Activated naive CD4-positive, alpha-beta T cell treated with anti-CD3 and anti-CD28 coated beads, Interleukin-2, amount 10 ng/mL, durations not matched to agents 7 days and 5 days (primary cell): ENCODE results near the gene SNX13.
"Not testable (repeated sequence)": the region's sequence is repeated elsewhere in the genome, so short reads cannot be mapped to it uniquely, and the experiment has no call there.

Experiments
- CTCF ChIA-PET: fragments of 350-600 bp; sonication (Branson Sonifier 250); formaldehyde crosslinking; loops from one replicate; lab custom pipeline; 2021; ENCODE audit warnings: antibody characterized with exemption; lab: Charles Lee
- DNase-seq: peaks from one replicate; pipeline ENCODE4 v3.0.0-alpha.2; 2020
- H3K27ac Mint-ChIP-seq: one replicate; pipeline ENCODE4 v1.8.0; 2021; ENCODE audit warnings: mild to moderate bottlenecking, moderate library complexity, mixed read lengths
- H3K27me3 Mint-ChIP-seq: one replicate; pipeline ENCODE4 v1.8.0; 2021; ENCODE audit warnings: mild to moderate bottlenecking, mixed read lengths
- H3K36me3 Mint-ChIP-seq: one replicate; pipeline ENCODE4 v1.8.0; 2021; ENCODE audit warnings: mixed read lengths
- H3K4me1 Mint-ChIP-seq: one replicate; pipeline ENCODE4 v1.8.0; 2021; ENCODE audit warnings: mixed read lengths
- H3K4me3 Mint-ChIP-seq: one replicate; pipeline ENCODE4 v1.8.0; 2021; ENCODE audit warnings: mild to moderate bottlenecking, moderate library complexity, mixed read lengths
- H3K9me3 Mint-ChIP-seq: one replicate; pipeline ENCODE4 v1.8.0; 2021; ENCODE audit warnings: mixed read lengths

Gene SNX13

GRCh38 chr7:17915168-17915567 lies 25.1 kb downstream of the SNX13 start:
- CTCF ChIA-PET: no interaction called here
- H3K36me3 Mint-ChIP-seq: peaks cover 6% of the 10 kb centered on the region

GRCh38 chr7:17913250-17913649 lies 27.0 kb downstream of the SNX13 start:
- CTCF ChIA-PET: no interaction called here
- no peaks in the 10 kb centered on the region for H3K4me1 Mint-ChIP-seq
- H3K4me3 Mint-ChIP-seq: no peak overlapping the region
- H3K27me3 Mint-ChIP-seq: no peaks in the 10 kb centered on the region
- no peak overlapping the region for H3K27ac Mint-ChIP-seq
- peaks cover 17% of the 10 kb centered on the region for H3K36me3 Mint-ChIP-seq
- DNase-seq: no peak
- peaks cover 3% of the 10 kb centered on the region for H3K9me3 Mint-ChIP-seq

More at GRCh38 chr7:17915168-17915567, 25.1 kb downstream of the SNX13 start:
- no peak overlapping the region for H3K27ac Mint-ChIP-seq
- H3K4me1 Mint-ChIP-seq: no peaks in the 10 kb centered on the region
- no peak for DNase-seq
- no peak overlapping the region for H3K4me3 Mint-ChIP-seq
- H3K27me3 Mint-ChIP-seq: no peaks in the 10 kb centered on the region
- peaks cover 3% of the 10 kb centered on the region for H3K9me3 Mint-ChIP-seq

GRCh38 chr7:17912536-17913235 lies 27.6 kb downstream of the SNX13 start:
- CTCF ChIA-PET: no interaction called here
- Mint-ChIP-seq H3K27ac (no peak overlapping the region), H3K27me3 (no peaks in the 10 kb centered on the region), H3K4me3 (no peak overlapping the region), H3K9me3 (peaks cover 3% of the 10 kb centered on the region), H3K36me3 (peaks cover 17% of the 10 kb centered on the region), H3K4me1 (no peaks in the 10 kb centered on the region)
- DNase-seq: no peak

GRCh38 chr7:17912050-17912449 lies 28.2 kb downstream of the SNX13 start:
- no peak for DNase-seq
- Mint-ChIP-seq H3K27ac (no peak overlapping the region), H3K36me3 (peaks cover 20% of the 10 kb centered on the region), H3K27me3 (no peaks in the 10 kb centered on the region), H3K4me3 (no peak overlapping the region), H3K9me3 (peaks cover 3% of the 10 kb centered on the region), H3K4me1 (no peaks in the 10 kb centered on the region)
- CTCF ChIA-PET: no interaction called here

GRCh38 chr7:17910377-17910776 lies 29.9 kb downstream of the SNX13 start:
- Mint-ChIP-seq H3K27me3 (no peaks in the 10 kb centered on the region), H3K4me3 (no peak overlapping the region), H3K4me1 (no peaks in the 10 kb centered on the region), H3K36me3 (peaks cover 20% of the 10 kb centered on the region), H3K9me3 (peaks cover 3% of the 10 kb centered on the region), H3K27ac (no peak overlapping the region)
- no peak for DNase-seq
- CTCF ChIA-PET: no interaction called here

GRCh38 chr7:17909310-17909709 lies 31.0 kb downstream of the SNX13 start:
- DNase-seq, H3K4me1 Mint-ChIP-seq, H3K27me3 Mint-ChIP-seq, H3K4me3 Mint-ChIP-seq, H3K27ac Mint-ChIP-seq, H3K9me3 Mint-ChIP-seq: not testable (repeated sequence)
- CTCF ChIA-PET: interaction anchor here (0.6 kb wide), 1 partner anchor 1399 kb away, joined by 4 read pairs; no protein-coding TSS in a partner anchor
- H3K36me3 Mint-ChIP-seq: peaks cover 20% of the 10 kb centered on the region

- DNase-seq: no peak
- Mint-ChIP-seq H3K4me1 (peaks cover 11% of the 10 kb centered on the region), H3K9me3 (peaks cover 3% of the 10 kb centered on the region), H3K4me3 (no peak overlapping the region), H3K27ac (no peak overlapping the region), H3K36me3 (peaks cover 22% of the 10 kb centered on the region), H3K27me3 (no peaks in the 10 kb centered on the region)
- CTCF ChIA-PET: no interaction called here
Measured at GRCh38 chr7:17907014-17907413, 33.3 kb downstream of the SNX13 start.

GRCh38 chr7:17903337-17903736 lies 37.0 kb downstream of the SNX13 start:
- Mint-ChIP-seq H3K36me3 (peaks cover 5% of the 10 kb centered on the region), H3K4me3 (no peak overlapping the region), H3K9me3 (no peaks in the 10 kb centered on the region), H3K4me1 (peaks cover 11% of the 10 kb centered on the region), H3K27me3 (no peaks in the 10 kb centered on the region), H3K27ac (no peak overlapping the region)
- CTCF ChIA-PET: no interaction called here
- DNase-seq: no peak

- Mint-ChIP-seq H3K4me1 (peaks cover 11% of the 10 kb centered on the region), H3K9me3 (no peaks in the 10 kb centered on the region), H3K36me3 (peaks cover 4% of the 10 kb centered on the region), H3K27me3 (no peaks in the 10 kb centered on the region), H3K4me3 (no peak overlapping the region), H3K27ac (no peak overlapping the region)
- CTCF ChIA-PET: no interaction called here
- DNase-seq: no peak
Measured at GRCh38 chr7:17902599-17902998, 37.7 kb downstream of the SNX13 start.

- no peak overlapping the region for H3K4me3 Mint-ChIP-seq
- no peaks in the 10 kb centered on the region for H3K27me3 Mint-ChIP-seq
- H3K4me1 Mint-ChIP-seq: peaks cover 11% of the 10 kb centered on the region
- no peaks in the 10 kb centered on the region for H3K9me3 Mint-ChIP-seq
- no peak for DNase-seq
- H3K27ac Mint-ChIP-seq: no peak overlapping the region
- CTCF ChIA-PET: no interaction called here
- peaks cover 2% of the 10 kb centered on the region for H3K36me3 Mint-ChIP-seq
Measured at GRCh38 chr7:17900464-17900863, 39.8 kb downstream of the SNX13 start.

- H3K27me3 Mint-ChIP-seq: no peaks in the 10 kb centered on the region
- no peak overlapping the region for H3K4me3 Mint-ChIP-seq
- H3K9me3 Mint-ChIP-seq: no peaks in the 10 kb centered on the region
- CTCF ChIA-PET: no interaction called here
- no peaks in the 10 kb centered on the region for H3K36me3 Mint-ChIP-seq
- H3K4me1 Mint-ChIP-seq: peaks cover 2% of the 10 kb centered on the region
- no peak overlapping the region for H3K27ac Mint-ChIP-seq
- DNase-seq: no peak
Measured at GRCh38 chr7:17898111-17898510, 42.2 kb downstream of the SNX13 start.

GRCh38 chr7:17887286-17887685 lies 53.0 kb downstream of the SNX13 start:
- no peak for DNase-seq
- no peak overlapping the region for H3K27ac Mint-ChIP-seq
- no peaks in the 10 kb centered on the region for H3K27me3 Mint-ChIP-seq
- no peak overlapping the region for H3K4me3 Mint-ChIP-seq
- peaks cover 36% of the 10 kb centered on the region for H3K36me3 Mint-ChIP-seq
- CTCF ChIA-PET: no interaction called here
- no peaks in the 10 kb centered on the region for H3K4me1 Mint-ChIP-seq
- H3K9me3 Mint-ChIP-seq: no peaks in the 10 kb centered on the region

GRCh38 chr7:17882685-17883084 lies 57.6 kb downstream of the SNX13 start:
- Mint-ChIP-seq H3K36me3 (peaks cover 31% of the 10 kb centered on the region), H3K27ac (no peak overlapping the region), H3K27me3 (no peaks in the 10 kb centered on the region), H3K4me3 (no peak overlapping the region), H3K4me1 (no peaks in the 10 kb centered on the region), H3K9me3 (no peaks in the 10 kb centered on the region)
- CTCF ChIA-PET: no interaction called here
- no peak for DNase-seq

GRCh38 chr7:17879075-17879661 lies 61.1 kb downstream of the SNX13 start:
- no peaks in the 10 kb centered on the region for H3K27me3 Mint-ChIP-seq
- H3K27ac Mint-ChIP-seq: peak overlapping the region; percentile 2
- no peak overlapping the region for H3K4me3 Mint-ChIP-seq
- CTCF ChIA-PET: no interaction called here
- no peaks in the 10 kb centered on the region for H3K9me3 Mint-ChIP-seq
- no peak for DNase-seq
- H3K36me3 Mint-ChIP-seq: peaks cover 15% of the 10 kb centered on the region
- no peaks in the 10 kb centered on the region for H3K4me1 Mint-ChIP-seq

- Mint-ChIP-seq H3K9me3 (no peaks in the 10 kb centered on the region), H3K36me3 (peaks cover 18% of the 10 kb centered on the region), H3K4me3 (no peak overlapping the region), H3K27me3 (no peaks in the 10 kb centered on the region), H3K4me1 (no peaks in the 10 kb centered on the region), H3K27ac (no peak overlapping the region)
- CTCF ChIA-PET: no interaction called here
- no peak for DNase-seq
Measured at GRCh38 chr7:17878627-17879026, 61.7 kb downstream of the SNX13 start.
